T follicular helper cell (primary cell): ENCODE measurements around the gene DNAJC13.
A peak's percentile ranks its signal among the peaks of the same experiment; 100 is the strongest.
"Not testable (repeated sequence)": the region's sequence is repeated elsewhere in the genome, so short reads cannot be mapped to it uniquely, and the experiment has no call there.

Source experiments
- DNase-seq: peaks from one replicate; pipeline ENCODE4 v3.0.0-alpha.2; 2020; ENCODE audit warnings: low read depth
- total RNA-seq, 2 experiments: gene quantifications; one replicate each; lab custom pipeline; 2026; lab: John Stamatoyannopoulos, UW

The DNAJC13 gene, protein sequence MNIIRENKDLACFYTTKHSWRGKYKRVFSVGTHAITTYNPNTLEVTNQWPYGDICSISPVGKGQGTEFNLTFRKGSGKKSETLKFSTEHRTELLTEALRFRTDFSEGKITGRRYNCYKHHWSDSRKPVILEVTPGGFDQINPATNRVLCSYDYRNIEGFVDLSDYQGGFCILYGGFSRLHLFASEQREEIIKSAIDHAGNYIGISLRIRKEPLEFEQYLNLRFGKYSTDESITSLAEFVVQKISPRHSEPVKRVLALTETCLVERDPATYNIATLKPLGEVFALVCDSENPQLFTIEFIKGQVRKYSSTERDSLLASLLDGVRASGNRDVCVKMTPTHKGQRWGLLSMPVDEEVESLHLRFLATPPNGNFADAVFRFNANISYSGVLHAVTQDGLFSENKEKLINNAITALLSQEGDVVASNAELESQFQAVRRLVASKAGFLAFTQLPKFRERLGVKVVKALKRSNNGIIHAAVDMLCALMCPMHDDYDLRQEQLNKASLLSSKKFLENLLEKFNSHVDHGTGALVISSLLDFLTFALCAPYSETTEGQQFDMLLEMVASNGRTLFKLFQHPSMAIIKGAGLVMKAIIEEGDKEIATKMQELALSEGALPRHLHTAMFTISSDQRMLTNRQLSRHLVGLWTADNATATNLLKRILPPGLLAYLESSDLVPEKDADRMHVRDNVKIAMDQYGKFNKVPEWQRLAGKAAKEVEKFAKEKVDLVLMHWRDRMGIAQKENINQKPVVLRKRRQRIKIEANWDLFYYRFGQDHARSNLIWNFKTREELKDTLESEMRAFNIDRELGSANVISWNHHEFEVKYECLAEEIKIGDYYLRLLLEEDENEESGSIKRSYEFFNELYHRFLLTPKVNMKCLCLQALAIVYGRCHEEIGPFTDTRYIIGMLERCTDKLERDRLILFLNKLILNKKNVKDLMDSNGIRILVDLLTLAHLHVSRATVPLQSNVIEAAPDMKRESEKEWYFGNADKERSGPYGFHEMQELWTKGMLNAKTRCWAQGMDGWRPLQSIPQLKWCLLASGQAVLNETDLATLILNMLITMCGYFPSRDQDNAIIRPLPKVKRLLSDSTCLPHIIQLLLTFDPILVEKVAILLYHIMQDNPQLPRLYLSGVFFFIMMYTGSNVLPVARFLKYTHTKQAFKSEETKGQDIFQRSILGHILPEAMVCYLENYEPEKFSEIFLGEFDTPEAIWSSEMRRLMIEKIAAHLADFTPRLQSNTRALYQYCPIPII (N-terminal part only)
- 73.7 to 132 reads per million in 2 experiments for total RNA-seq

DNA sequence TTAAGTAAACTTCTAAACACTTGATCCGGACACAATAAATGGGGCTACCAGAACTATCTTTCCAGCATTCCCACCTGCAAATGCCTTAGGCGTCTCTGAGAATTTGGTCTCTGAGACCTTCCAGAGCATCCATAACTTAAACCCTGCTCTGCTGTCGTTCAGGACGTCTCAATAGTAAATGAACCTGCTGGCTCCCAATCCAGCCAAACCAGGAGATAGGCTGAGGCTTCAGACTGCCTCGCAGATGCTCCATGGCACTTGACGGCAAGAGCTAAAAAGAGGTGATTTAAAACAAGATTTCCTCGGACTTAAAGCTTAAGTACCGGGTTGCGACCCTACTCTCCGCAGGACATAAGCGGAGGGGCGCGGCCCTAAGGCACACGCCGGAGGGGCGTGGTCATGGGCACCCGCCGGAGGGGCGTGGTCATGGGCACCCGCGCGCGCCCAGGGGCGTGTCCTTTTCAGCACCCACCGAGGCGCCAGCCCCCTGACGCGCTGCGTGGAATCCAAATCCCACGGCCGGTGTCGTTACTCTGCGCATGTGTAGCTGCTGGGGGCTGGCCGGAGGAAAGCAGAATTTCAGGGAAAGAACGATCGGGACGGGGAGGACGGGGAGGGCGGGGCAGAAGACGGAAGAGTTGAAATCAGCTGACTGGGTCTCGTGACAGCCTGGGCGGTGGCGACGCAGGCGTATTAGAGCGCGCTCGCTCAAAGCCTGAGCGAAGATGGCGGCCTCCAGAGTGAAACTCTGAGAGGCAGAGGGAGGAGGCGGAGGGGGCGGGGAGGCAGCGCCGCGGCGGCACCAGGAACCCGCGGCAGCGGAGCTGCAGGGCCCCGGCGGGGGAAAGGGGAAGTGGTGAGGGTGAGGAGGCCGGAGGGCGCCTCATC, at the start of gene DNAJC13:
TSS of gene DNAJC13 (plus strand) at position 696 of the 888 bp plus-strand sequence. CDS start 17,049 bp downstream, outside the sequence.
- peak; percentile 87 for DNase-seq

DNA sequence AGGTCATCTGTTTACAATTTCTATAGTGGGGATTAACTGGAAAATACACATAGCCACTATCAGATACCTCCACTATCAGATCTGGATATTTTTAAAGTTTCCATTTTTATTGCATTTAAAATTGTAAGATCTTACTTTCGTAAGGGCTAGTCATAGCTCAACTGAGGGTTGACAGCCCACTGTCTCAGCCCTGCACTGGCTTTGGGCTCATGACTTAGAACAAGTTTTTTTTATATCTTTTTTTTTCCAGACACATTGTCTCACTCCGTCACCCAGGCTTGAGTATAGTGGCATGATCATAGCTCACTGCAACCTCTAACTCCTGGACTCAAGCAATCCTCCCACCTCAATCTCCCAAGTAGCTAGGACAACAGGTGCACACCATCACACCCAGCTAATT, 48.8 kb upstream of the DNAJC13 start:
- no peak for DNase-seq

DNA sequence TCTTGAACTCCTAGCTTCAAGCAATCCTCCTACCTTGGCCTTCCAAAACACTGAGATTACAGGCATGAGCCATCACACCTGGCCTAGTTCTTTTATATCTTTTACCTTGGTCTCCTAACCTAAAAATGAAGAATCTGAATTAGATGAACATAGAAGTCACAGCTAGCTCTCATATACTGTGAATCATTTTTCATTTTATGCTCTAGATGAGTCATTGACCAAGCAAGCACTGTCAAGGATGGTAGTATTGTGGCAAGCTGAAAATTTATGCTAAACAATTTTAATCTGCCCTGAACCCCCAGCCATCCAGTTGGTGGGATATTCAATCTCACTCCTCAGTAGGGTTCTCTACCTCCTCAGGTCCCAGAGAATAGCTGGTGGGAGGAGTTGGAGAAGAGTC, 48.3 kb upstream of the DNAJC13 start:
- DNase-seq: no peak

DNA sequence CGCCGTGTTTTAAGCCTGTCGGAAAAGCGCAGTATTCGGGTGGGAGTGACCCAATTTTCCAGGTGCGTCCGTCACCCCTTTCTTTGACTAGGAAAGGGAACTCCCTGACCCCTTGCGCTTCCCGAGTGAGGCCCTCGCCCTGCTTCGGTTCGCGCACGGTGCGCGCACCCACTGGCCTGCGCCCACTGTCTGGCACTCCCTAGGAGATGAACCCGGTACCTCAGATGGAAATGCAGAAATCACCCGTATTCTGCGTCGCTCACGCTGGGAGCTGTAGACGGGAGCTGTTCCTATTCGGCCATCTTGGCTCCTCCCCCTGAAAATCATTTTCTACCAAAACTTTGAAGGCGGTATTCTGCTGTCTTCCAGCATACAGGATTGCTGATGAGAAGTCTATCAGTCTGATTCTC, 40.4 kb upstream of the DNAJC13 start:
- not testable (repeated sequence) for DNase-seq

DNA sequence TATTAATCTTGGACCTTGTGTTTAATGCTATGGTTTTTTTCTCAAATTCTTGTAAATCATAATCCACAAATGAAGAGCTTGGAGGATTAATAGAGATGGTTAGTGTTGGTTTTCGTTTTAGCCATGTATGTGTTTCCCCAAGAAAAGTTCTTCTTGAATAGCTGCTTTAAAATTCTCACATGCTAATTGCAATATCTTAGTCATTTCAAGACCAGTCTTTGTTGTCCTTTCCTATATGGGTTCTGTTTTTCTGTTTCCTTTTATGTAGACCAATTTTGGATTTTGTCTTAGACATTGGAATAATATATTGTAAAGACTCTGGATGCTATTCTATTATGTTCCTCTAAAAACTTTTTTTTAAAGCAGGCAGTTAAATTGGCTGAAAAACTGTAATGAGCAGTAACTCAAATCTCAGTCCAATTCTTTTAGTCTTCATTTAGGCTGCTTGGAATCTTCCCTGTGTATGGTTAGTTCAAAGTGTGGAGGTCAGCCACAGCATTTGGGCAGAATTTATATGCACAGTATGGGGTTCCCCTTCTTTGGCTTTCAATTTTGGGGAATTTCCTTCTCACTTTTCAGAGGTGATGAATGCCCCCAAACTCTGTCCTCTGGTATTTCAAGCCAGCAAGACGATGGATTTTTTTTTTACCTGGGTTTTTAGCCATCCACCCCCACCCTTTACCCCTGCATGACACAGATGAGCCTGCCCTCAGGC, 39.1 kb upstream of the DNAJC13 start:
- no peak for DNase-seq

DNA sequence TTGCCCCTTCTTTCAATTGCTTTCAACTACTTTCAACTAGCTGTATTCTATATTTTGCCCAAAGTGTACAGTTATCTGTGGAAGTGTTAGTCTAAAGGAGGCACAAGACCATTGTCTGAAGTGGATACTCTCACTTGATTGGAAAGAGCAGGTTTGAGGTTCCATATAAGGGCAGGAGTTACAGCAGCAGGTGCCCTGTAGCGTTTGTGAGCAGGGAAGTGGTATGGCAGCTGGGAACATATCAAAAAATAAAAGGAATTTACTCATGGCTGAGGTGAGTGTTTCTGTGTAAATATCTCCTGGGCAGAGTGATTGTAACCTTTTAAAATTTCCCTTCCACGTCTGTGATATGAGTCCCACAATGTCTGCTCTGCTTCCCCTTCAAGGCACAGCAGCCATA, 38.5 kb upstream of the DNAJC13 start:
- no peak for DNase-seq

DNA sequence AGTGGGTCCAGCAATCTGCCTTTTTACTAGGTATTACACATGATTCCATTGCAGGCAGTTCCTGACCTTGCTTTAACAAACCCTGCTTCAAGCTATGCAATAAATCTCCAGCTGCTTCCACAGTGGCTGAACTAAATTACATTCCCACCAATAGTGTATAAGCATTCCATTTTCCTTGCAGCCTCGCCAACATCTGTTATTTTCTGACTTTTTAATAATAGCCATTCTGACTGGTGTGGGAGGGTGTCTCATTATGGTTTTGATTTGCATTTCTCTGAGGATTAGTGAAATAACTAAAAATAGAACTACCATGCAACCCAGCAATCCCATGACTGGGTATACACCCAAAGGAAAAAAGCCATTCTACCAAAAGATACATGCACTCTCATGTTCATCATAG, 36.4 kb upstream of the DNAJC13 start:
- DNase-seq: no peak

DNA sequence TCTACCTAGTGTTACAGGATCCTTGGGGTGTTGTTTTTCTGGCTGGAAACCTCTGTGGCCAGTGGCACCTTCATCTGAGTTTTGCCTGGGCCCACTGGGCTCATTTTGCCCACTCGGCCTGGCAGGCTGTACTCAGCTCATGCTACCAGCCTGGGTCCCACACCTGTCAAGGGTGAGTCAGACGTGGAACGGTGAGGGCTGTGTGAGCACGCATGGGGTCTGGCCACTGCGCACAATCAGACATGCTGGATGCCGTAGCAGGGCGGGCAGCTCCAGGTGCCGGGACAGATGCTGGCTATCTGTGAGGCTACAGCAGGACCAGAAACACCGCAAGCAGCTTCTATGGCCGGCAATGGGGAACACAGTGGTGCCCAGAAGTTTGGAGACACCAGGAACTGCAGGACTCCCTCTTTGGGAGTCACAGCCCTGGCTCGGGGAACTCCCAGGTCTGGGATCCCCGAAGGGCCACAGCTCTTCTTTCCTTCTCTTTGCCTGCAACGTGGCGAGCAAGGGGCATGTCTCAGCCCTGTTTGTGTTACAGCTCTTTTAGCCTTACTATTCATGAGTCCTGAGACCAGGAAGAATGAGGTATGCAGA, 35.9 kb upstream of the DNAJC13 start:
- DNase-seq: no peak

DNA sequence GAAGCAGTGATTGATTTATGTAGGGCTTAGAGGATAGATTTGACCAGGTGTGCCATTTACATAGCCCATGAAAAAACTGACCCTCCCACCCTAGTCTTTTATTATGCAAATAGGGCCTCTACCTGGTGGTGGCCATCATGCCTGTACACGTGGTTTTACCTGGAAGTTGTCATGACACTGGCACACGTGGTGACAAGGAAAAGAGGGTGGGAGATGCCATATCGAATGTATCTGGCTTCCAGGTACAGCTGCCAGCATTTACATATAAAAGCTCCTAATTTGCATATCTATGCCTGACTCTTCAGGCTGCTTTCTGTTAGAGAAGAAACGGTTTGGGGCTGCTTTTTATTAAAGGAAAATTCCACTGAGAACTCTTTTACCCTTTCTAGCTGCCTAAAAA, 35.0 kb upstream of the DNAJC13 start:
- no peak for DNase-seq

DNA sequence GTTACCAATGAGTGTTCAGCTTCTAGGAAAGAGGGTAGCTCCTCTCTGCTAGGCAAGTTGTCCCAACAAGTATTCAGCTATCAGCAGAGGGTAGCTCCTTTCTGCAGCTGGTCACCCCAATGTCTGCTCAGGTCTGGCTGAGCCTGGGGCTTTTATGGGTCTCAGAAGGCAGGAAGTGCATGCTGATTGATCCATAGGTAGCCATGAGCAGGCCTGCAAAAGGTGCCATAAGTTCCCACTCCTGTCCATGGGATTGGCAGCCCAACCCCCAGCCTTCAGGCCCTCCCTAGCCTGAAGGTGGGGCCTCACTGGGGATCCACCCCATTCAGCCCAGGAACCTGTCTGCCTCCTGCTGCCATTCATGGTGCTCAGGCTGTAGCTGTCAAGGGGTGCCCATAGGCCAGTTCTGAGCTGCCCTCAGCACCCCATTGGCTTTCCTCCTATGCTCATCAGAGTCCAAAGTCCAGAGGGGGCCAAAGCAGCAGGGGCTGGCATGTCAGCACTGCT, 34.6 kb upstream of the DNAJC13 start:
- DNase-seq: no peak

DNA sequence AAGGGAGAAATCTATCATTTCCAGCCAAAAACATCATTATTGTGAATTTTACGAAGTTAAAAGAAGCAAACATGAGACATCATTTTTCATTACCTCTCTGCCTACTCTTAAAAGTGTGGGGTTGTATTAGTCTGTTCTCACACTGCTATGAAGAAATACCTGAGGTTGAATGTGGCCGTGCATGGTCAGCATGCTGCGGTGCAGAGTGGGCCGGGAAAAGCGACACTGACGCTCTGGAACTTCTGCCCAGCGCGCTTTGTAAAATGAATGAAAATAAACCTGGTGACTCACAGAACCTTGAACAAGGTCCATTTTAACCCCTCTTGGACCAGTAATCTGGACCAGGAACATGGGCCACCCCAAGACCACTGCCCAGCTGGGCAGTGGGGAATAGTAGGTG, 31.0 kb upstream of the DNAJC13 start:
- no peak for DNase-seq

DNA sequence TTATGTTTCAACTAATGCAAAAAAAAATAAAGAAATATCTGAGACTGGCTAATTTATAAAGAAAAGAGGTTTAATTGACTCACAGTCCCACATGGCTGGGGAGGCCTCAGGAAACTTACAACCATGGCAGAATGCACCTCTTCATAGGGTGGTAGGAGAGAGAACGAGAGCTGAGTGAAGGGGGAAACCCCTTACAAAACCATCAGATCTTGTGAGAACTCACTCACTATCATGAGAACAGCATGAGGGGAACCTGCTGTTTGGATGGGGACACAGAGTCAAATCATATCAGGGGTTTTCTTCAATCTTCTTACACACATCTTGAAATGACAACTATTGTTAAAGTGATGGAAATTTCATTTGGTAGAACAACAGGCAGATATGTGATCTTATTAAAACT, 24.6 kb upstream of the DNAJC13 start:
- not testable (repeated sequence) for DNase-seq

DNA sequence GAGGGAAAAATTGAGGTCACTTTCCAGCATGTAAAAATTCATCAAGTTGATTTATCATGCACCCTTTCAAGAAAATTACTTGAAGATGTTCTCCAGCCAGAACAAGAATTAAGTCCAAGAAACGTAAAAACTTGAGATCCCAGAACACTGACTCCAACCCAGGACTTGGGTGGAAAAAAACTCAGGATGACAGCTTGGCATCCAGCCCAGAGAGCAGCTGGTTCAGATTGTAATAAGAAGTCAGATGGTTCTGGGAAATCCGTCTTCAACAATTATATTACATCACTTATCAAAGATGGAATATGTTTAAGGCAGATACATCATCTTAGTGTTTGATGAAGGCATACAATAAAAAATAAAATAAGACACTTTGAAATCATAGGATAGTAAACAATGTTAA, 23.0 kb upstream of the DNAJC13 start:
- DNase-seq: no peak

DNA sequence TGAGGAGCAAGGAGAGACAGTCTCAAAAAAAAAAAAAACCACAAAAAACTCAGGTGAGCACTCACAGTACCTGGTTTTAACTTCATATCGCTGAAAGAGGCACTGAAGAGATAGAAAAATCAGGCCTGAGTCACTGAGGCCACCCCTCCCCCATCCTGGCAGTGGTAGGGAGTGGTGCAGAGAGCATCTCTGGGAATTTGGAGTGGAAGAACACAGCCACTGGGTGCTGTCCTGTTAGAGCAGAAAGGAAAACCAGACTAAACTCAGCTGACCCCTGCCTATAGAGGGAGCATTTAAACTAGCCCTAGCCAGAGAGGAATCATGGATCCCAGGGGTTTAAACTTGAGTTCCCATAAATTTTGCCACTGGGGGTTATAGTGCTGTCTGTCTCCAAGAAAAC, 22.2 kb upstream of the DNAJC13 start:
- no peak for DNase-seq

DNA sequence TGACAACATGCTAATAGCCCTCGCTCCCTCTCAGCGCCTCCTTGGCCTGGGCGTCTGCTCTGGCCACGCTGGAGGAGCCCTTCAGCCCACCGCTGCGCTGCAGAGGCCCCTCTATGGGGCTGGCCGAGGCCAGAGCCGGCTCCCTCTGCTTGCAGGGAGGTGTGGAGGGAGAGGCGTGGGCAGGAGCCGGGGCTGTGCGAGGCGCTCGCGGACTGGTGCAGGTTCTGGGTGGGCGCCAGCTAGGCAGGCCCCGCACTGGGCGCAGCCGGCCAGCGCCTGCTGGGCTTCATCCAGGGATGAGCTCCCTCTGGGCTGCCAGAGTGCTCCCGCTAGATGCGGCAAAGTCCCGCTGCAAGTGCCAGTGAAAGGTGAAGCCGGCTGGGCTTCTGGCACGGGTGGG, 21.0 kb upstream of the DNAJC13 start:
- no peak for DNase-seq

DNA sequence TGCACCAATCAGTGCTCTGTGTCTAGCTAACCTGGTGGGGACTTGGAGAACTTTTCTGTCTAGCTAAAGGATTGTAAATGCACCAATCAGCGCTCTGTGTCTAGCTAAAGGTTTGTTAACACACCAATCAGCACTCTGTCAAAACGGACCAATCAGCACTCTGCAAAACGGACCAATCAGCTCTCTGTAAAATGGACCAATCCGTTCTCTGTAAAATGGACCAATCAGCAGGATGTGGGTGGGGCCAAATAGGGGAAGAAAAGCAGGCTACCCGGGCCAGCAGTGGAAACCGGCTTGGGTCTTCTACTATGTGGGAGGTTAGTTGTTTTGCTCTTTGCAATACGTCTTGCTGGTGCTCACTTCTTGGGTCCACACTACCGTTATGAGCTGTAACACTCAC, 20.5 kb upstream of the DNAJC13 start:
- not testable (repeated sequence) for DNase-seq

DNA sequence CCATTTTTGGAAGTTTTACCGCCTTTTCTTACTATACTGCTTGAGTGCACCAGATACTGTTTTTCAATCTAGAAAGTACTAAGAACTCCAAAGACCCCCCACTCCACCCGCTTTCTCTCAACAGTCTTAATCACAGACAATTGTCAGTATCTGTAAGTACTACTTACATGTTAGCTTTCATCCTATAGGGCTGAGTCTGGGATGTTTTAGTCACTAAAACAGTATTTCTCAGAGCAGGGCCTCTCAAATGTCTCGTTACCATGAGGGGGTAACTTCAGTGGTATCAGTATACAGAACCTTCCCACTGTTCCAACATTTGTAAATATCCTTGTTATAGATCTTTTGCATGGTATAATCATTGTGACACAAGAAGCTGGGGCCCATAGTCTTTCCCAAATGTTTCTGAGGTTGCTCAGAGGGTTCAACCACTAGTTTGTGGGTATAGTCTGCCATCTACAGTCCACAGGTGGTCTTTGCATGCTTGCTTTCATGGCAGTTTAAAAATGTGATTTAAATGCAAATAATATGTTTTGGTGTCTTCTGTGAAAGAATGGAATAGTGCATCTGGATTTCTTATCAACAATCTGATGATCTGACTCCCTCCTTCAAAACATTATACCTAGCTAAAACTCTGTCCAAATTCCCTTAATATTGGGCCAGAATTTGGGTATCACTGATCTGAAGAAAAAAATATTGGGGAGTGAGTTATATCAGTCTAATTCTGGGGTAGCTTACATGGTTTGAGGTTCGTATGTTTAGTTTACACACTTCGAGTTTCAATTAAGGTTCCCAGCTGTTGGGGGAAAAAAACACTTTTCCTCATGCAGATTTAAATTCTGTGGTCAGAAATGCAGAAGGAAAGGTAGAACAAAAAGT, 18.0 kb upstream of the DNAJC13 start:
- no peak for DNase-seq

DNA sequence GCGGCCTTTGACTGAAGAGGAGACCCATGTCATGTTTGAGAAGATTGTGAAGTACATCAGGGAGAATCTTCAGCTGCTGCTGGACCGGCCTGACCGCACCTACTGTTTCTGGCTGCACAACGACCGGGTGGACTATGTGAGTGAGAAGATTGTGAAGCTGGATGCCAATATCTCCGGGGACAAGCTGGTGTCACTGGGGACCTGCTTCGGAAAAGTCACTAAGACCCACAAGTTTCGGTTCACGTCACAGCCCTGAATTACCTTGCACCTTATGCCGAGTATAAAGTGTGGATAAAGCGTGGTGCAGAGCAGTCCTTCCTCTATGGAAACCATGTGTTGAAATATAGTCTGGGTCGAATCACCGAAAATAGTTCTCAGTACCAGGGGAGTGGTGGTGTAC, 16.0 kb upstream of the DNAJC13 start:
- no peak for DNase-seq

DNA sequence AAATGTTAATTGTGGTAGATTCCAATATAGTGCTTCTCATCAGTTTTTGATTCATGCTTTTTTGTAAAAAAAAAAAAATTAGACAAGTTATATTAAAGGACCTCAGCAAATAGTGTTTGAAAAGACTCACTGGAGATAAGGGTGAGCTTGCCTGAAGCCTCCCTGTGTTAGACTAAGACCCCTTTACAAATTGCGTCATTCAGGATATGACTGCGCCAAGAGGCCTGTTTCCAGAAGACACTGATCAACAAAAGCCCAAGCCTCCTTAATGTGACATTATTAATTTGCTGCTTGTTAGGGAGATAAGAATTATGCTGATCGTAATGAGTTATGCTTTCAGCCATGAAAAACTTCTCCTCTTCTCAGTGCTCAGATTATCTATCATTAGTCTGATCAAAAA, 13.0 kb upstream of the DNAJC13 start:
- DNase-seq: no peak
